ENCODE measurements around the gene PADI3.

PADI3 gene

DNA sequence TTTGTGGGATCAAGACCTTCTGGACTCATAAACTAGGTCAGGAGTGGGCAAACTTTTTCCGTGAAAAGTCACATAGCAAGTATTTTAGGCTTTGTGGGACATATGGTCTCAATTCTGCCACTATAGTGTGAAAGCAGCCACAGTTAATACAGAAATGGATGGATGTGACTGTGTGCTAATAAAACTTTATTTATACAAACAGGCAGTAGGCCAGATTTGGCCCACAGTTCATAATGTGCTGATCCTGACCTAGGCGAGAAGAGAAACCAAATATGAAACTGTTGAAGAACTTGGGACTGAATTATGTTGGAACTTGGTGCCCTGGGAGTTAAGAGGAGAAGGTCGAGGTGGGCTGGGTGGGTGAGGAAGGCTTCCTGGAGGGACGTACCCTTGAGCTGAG, 17.1 kb downstream of the PADI3 start:
- WGBS, 2 experiments: 89 to 92% methylated on average over 4 of the region's 4 CpGs
- no peaks in the 10 kb centered on the region for H3K4me1 ChIP-seq (ENCODE audit: control insufficient read depth, insufficient read depth, low read length)
- H3K9me3 ChIP-seq (ENCODE audit: control insufficient read depth, low read length): no peaks in the 10 kb centered on the region
- no peak overlapping the region for H3K27ac ChIP-seq (ENCODE audit: insufficient read depth, low read depth, low read length, poor library complexity, severe bottlenecking)
- H3K36me3 ChIP-seq (ENCODE audit: control insufficient read depth, insufficient read depth, low read length): no peaks in the 10 kb centered on the region
- H3K27me3 ChIP-seq (ENCODE audit: control insufficient read depth, insufficient read depth, low read length, poor library complexity, severe bottlenecking): no peaks in the 10 kb centered on the region
- no peak overlapping the region for H3K4me3 ChIP-seq (ENCODE audit: insufficient read depth, low read depth, low read length)

- 93% methylated on average over 23 of the region's 23 CpGs for WGBS, 2 experiments
- H3K4me1 ChIP-seq (ENCODE audit: control insufficient read depth, insufficient read depth, low read length): no peaks in the 10 kb centered on the region
- no peaks in the 10 kb centered on the region for H3K36me3 ChIP-seq (ENCODE audit: control insufficient read depth, insufficient read depth, low read length)
- H3K9me3 ChIP-seq (ENCODE audit: control insufficient read depth, low read length): no peaks in the 10 kb centered on the region
- no peak overlapping the region for H3K27ac ChIP-seq (ENCODE audit: insufficient read depth, low read depth, low read length, poor library complexity, severe bottlenecking)
- no peaks in the 10 kb centered on the region for H3K27me3 ChIP-seq (ENCODE audit: control insufficient read depth, insufficient read depth, low read length, poor library complexity, severe bottlenecking)
- H3K4me3 ChIP-seq (ENCODE audit: insufficient read depth, low read depth, low read length): no peak overlapping the region
Measured at GRCh38 chr1:17270891-17271765, 22.2 kb downstream of the PADI3 start.

DNA sequence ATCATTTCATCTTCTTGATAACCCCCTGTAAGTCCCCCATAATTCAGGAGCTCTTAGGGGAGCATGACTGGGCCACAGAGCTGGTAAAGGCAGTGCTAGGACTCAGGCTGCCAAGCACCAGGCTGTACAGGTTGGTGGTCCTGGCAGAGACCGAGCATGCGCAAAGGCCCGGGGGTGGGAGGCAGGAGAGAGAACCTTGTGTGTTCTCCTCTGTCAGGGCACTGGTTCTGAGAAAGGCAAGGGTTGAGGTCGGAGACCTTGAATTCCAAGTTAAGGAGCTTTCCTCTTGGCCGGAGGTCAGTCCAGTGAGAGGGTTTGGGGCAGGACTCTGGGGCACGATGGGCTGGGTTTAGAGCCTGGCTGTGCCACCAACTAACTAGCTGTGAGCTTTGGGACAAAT, 23.2 kb downstream of the PADI3 start:
- no peaks in the 10 kb centered on the region for H3K4me1 ChIP-seq (ENCODE audit: control insufficient read depth, insufficient read depth, low read length)
- H3K9me3 ChIP-seq (ENCODE audit: control insufficient read depth, low read length): no peaks in the 10 kb centered on the region
- no peaks in the 10 kb centered on the region for H3K27me3 ChIP-seq (ENCODE audit: control insufficient read depth, insufficient read depth, low read length, poor library complexity, severe bottlenecking)
- H3K27ac ChIP-seq (ENCODE audit: insufficient read depth, low read depth, low read length, poor library complexity, severe bottlenecking): no peak overlapping the region
- no peak overlapping the region for H3K4me3 ChIP-seq (ENCODE audit: insufficient read depth, low read depth, low read length)
- WGBS, 2 experiments: 95 to 96% methylated on average over 6 of the region's 6 CpGs
- no peaks in the 10 kb centered on the region for H3K36me3 ChIP-seq (ENCODE audit: control insufficient read depth, insufficient read depth, low read length)

DNA sequence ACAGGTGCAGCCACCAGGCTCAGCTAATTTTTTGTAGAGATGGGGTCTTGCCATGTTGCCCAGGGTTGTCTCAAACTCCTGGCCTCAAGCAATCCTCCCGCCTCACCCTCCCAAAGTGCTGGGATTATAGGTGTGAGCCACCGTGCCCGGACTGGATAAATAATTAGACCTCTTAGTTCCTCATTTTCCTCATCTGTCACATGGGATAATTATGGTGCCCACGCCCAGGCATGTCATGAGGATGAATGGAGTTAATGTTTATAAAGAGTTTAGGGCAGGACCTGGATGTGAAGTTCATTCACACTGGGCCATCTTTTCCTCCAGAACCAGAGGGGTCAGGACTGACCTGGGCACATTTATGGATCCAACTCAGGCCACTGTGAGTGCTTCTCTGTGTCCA, 23.7 kb downstream of the PADI3 start:
- no peaks in the 10 kb centered on the region for H3K27me3 ChIP-seq (ENCODE audit: control insufficient read depth, insufficient read depth, low read length, poor library complexity, severe bottlenecking)
- no peaks in the 10 kb centered on the region for H3K4me1 ChIP-seq (ENCODE audit: control insufficient read depth, insufficient read depth, low read length)
- H3K27ac ChIP-seq (ENCODE audit: insufficient read depth, low read depth, low read length, poor library complexity, severe bottlenecking): no peak overlapping the region
- no peaks in the 10 kb centered on the region for H3K9me3 ChIP-seq (ENCODE audit: control insufficient read depth, low read length)
- WGBS, 2 experiments: 87 to 100% methylated on average over 4 of the region's 4 CpGs
- no peak overlapping the region for H3K4me3 ChIP-seq (ENCODE audit: insufficient read depth, low read depth, low read length)
- no peaks in the 10 kb centered on the region for H3K36me3 ChIP-seq (ENCODE audit: control insufficient read depth, insufficient read depth, low read length)

DNA sequence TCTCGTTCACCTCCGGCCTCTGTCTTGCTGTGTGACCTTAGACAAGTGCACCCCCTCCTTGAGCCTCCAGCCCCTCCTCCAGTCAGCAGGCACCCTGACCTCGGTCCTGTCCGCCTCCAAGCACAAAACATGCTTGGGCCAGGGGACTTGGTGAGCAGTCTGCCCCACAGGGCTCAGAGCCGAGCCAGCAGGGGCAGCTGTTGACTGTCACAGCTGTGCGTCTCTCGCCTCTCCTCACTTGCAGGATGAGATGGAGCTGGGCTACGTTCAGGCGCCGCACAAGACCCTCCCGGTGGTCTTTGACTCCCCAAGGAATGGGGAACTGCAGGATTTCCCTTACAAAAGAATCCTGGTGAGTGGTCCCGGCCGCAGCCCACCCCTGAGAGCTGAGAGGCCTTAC, 24.2 kb downstream of the PADI3 start:
- no peaks in the 10 kb centered on the region for H3K4me1 ChIP-seq (ENCODE audit: control insufficient read depth, insufficient read depth, low read length)
- H3K27ac ChIP-seq (ENCODE audit: insufficient read depth, low read depth, low read length, poor library complexity, severe bottlenecking): no peak overlapping the region
- H3K9me3 ChIP-seq (ENCODE audit: control insufficient read depth, low read length): no peaks in the 10 kb centered on the region
- H3K27me3 ChIP-seq (ENCODE audit: control insufficient read depth, insufficient read depth, low read length, poor library complexity, severe bottlenecking): no peaks in the 10 kb centered on the region
- WGBS, 2 experiments: 80 to 86% methylated on average over 13 of the region's 13 CpGs
- H3K4me3 ChIP-seq (ENCODE audit: insufficient read depth, low read depth, low read length): no peak overlapping the region
- H3K36me3 ChIP-seq (ENCODE audit: control insufficient read depth, insufficient read depth, low read length): no peaks in the 10 kb centered on the region

DNA sequence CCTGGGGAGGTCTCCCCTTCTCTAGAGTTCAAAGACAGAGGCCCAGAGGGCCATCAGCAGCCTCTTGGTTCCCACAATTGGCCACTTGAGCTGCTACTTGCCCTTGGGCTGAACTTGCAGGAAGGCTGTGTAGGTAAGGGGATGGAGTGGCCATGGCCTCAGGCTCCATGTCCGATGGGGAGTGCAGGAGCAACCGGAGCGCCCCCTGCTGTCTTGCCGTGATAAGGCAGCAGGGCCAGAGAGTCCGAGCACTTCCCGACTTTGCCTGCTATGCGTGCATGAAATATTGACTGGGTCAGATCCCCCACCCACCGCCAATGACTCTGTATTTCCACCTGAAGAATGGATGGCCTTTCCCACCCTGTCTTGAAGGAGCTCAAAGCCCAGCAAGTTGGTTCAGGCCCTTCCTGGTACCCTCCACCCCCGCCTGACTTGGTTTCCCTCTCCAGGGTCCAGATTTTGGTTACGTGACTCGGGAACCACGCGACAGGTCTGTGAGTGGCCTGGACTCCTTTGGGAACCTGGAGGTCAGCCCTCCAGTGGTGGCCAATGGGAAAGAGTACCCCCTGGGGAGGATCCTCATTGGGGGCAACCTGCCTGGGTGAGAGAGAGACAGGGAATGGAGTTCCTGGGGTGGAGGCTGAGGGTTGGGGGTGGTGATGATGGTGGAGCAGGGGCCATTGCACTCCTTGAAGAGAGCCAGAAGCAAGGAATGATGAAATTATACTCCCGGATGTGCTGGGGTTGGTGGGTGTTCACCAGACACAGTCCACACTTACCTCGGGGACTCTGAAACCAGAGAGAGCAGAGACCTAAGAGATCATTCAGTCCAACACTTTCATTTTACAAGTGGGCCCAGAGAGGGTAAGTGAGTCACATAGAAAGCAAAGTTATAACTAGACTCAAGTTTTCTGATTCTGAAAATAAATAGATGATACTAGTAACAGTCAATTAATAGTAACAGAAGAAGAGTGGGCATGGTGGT, 25.6 kb downstream of the PADI3 start:
- Histone ChIP-seq H3K4me3 (ENCODE audit: insufficient read depth, low read depth, low read length) (no peak overlapping the region), H3K27me3 (ENCODE audit: control insufficient read depth, insufficient read depth, low read length, poor library complexity, severe bottlenecking) (no peaks in the 10 kb centered on the region), H3K9me3 (ENCODE audit: control insufficient read depth, low read length) (no peaks in the 10 kb centered on the region), H3K36me3 (ENCODE audit: control insufficient read depth, insufficient read depth, low read length) (no peaks in the 10 kb centered on the region), H3K4me1 (ENCODE audit: control insufficient read depth, insufficient read depth, low read length) (no peaks in the 10 kb centered on the region), H3K27ac (ENCODE audit: insufficient read depth, low read depth, low read length, poor library complexity, severe bottlenecking) (no peak overlapping the region)
- 50 to 52% methylated on average over 15 of the region's 15 CpGs for WGBS, 2 experiments

DNA sequence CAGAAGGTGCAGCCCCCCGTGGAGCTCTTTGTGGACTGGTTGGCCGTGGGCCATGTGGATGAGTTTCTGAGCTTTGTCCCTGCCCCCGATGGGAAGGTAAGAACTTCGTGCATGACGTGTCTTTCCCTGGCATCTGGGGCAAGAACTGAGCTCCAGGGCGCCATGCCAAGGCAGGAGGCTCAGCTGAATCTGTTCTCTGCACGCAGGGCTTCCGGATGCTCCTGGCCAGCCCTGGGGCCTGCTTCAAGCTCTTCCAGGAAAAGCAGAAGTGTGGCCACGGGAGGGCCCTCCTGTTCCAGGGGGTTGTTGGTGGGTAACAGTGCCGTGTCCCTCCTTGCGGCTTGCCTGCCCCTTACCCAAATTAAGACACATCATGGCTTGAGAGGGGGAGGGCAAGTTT, 27.7 kb downstream of the PADI3 start:
- H3K4me3 ChIP-seq (ENCODE audit: insufficient read depth, low read depth, low read length): no peak overlapping the region
- H3K27me3 ChIP-seq (ENCODE audit: control insufficient read depth, insufficient read depth, low read length, poor library complexity, severe bottlenecking): no peaks in the 10 kb centered on the region
- 86 to 88% methylated on average over 10 to 11 of the region's 11 CpGs for WGBS, 2 experiments
- no peaks in the 10 kb centered on the region for H3K4me1 ChIP-seq (ENCODE audit: control insufficient read depth, insufficient read depth, low read length)
- no peaks in the 10 kb centered on the region for H3K9me3 ChIP-seq (ENCODE audit: control insufficient read depth, low read length)
- no peaks in the 10 kb centered on the region for H3K36me3 ChIP-seq (ENCODE audit: control insufficient read depth, insufficient read depth, low read length)
- H3K27ac ChIP-seq (ENCODE audit: insufficient read depth, low read depth, low read length, poor library complexity, severe bottlenecking): no peak overlapping the region

DNA sequence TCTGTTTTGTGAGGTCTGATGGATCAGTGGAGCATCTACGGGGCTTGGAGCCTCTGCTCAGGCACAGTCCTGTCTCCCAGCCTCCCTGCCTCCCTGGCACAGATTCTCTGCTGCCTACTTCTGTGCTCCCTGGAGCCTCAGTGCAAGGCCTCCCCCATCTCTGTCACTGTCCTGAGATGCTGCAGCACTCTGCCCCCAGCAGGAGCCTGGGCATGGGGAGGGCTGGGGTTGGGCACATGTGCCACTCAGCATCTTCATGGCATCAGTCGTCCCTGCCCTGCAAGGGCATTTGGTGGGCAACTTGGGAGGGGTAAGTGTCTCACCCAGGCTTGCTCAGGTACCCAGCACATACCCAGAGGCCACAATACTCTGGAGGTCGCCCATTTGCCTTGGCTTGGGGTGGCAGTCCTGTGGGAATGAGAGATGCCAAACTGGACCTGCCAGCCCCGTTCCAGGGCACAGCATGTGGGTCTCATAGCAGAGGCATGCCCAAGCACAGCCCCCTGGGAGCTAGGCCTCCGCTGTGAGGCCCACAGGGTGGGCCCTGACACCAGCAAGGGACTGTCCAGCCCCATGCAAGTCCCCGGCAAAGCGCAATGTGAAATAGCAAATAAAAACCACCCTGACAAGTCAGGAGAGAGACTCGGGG, 28.7 kb downstream of the PADI3 start:
- Histone ChIP-seq H3K27me3 (ENCODE audit: control insufficient read depth, insufficient read depth, low read length, poor library complexity, severe bottlenecking) (no peaks in the 10 kb centered on the region), H3K36me3 (ENCODE audit: control insufficient read depth, insufficient read depth, low read length) (no peaks in the 10 kb centered on the region), H3K4me1 (ENCODE audit: control insufficient read depth, insufficient read depth, low read length) (no peaks in the 10 kb centered on the region), H3K27ac (ENCODE audit: insufficient read depth, low read depth, low read length, poor library complexity, severe bottlenecking) (no peak overlapping the region), H3K9me3 (ENCODE audit: control insufficient read depth, low read length) (no peaks in the 10 kb centered on the region), H3K4me3 (ENCODE audit: insufficient read depth, low read depth, low read length) (no peak overlapping the region)
- 87 to 89% methylated on average over 8 of the region's 8 CpGs for WGBS, 2 experiments

DNA sequence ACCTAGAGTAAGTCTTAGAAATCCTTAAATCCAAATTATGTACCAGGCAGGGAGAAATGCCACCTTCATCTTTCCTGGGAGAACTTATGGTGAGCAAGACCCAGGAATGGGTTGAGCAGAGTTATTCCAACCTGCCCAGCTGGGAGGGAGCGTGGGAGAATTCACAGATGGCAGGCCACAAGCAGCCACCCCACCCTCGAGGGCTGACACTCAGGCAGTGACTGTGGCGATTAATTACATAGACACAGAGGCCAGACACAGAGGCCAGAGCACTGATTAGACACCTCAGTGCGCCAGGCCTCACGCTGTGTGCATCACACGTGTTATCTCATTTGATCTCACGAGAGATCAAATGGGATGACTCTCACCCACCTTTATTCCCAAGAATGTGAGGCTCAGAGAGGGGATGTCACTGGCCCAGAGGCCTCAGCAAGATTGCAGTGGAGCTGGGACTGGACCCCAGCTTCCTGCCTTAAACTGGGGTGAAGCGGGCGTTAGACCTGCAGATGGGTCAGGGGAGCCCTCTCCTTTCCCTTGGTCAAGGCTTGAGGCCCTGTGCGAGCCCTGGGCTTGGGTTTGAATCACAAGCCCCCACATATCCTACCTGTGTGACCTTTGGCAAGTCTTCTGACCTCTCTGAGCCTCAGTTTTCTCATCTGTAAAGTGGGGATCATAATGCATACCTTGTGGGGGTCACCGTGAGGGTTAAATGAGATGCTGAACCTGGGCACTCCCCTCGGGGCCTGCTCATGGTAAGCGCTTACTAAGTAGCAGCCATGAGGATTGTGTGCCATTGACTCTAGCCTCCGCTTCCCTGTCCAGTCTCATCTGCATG, 30.3 kb downstream of the PADI3 start:
- Histone ChIP-seq H3K9me3 (ENCODE audit: control insufficient read depth, low read length) (no peaks in the 10 kb centered on the region), H3K27ac (ENCODE audit: insufficient read depth, low read depth, low read length, poor library complexity, severe bottlenecking) (no peak overlapping the region)
- 93 to 94% methylated on average over 14 of the region's 14 CpGs for whole genome bisulfite sequencing, 2 experiments

More for the DNA sequence above, 30.3 kb downstream of the PADI3 start:
- Histone ChIP-seq H3K27me3 (ENCODE audit: control insufficient read depth, insufficient read depth, low read length, poor library complexity, severe bottlenecking) (no peaks in the 10 kb centered on the region), H3K4me1 (ENCODE audit: control insufficient read depth, insufficient read depth, low read length) (no peaks in the 10 kb centered on the region), H3K36me3 (ENCODE audit: control insufficient read depth, insufficient read depth, low read length) (no peaks in the 10 kb centered on the region), H3K4me3 (ENCODE audit: insufficient read depth, low read depth, low read length) (no peak overlapping the region)
